HG03139 (cell line): ENCODE results near the gene LCN6.
"Not testable (repeated sequence)": the region's sequence is repeated elsewhere in the genome, so short reads cannot be mapped to it uniquely, and the experiment has no call there.

ENCODE experiments used
- ATAC-seq: cut with Tn5 transposase; IDR thresholded peaks from one replicate; pipeline ENCODE4 v1.9.1; 2021; ENCODE audit not compliant: unreplicated experiment

The LCN6 gene

GRCh38 chr9:136784249-136784996 is 36.1 kb upstream of the LCN6 start:
- no peak for ATAC-seq

GRCh38 chr9:136782452-136782851 is 34.1 kb upstream of the LCN6 start:
- no peak for ATAC-seq

- no peak for ATAC-seq
These were observed 31.5 kb upstream of the LCN6 start for GRCh38 chr9:136779808-136780207.

GRCh38 chr9:136777359-136777758 is 29.0 kb upstream of the LCN6 start:
- no peak for ATAC-seq

GRCh38 chr9:136776947-136777346 is 28.6 kb upstream of the LCN6 start:
- no peak for ATAC-seq

- ATAC-seq, result no peak
These were observed 26.9 kb upstream of the LCN6 start for GRCh38 chr9:136775191-136775590.

GRCh38 chr9:136774416-136775045 is 26.2 kb upstream of the LCN6 start:
- ATAC-seq, result no peak

- ATAC-seq, result no peak
These were observed 25.2 kb upstream of the LCN6 start for GRCh38 chr9:136773386-136774044.

- ATAC-seq, result no peak
These were observed 23.6 kb upstream of the LCN6 start for GRCh38 chr9:136771907-136772415.

- no peak for ATAC-seq
These were observed 21.4 kb upstream of the LCN6 start for GRCh38 chr9:136769710-136770191.

- ATAC-seq, result not testable (repeated sequence)
These were observed 18.2 kb upstream of the LCN6 start for GRCh38 chr9:136766410-136767120.

- ATAC-seq, result not testable (repeated sequence)
These were observed 17.6 kb upstream of the LCN6 start for GRCh38 chr9:136765745-136766409.

GRCh38 chr9:136765041-136765440 is 16.7 kb upstream of the LCN6 start:
- ATAC-seq, result no peak

- no peak for ATAC-seq
These were observed 16.1 kb upstream of the LCN6 start, which contains the start of gene LCN15 for GRCh38 chr9:136764301-136764891. Gene LCN15, minus strand, starts transcription at chr9:136764518. Its CDS starts 30 bp downstream, at chr9:136764488.

- no peak for ATAC-seq
These were observed 15.3 kb upstream of the LCN6 start for GRCh38 chr9:136763649-136764035.

- ATAC-seq, result no peak
These were observed 14.8 kb upstream of the LCN6 start for GRCh38 chr9:136762915-136763648.

GRCh38 chr9:136762221-136762691 is 13.9 kb upstream of the LCN6 start:
- no peak for ATAC-seq

- no peak for ATAC-seq
These were observed 13.2 kb upstream of the LCN6 start for GRCh38 chr9:136761545-136761981.
